ENCODE measurements around the gene TCERG1L. TPM values are rescaled to one million over a fixed set of nuclear protein-coding genes. Genes with fewer than 3 reads are reported as not detected.

TCERG1L gene
- total RNA-seq, 1 donor from 2014 or later = not detected

DNA sequence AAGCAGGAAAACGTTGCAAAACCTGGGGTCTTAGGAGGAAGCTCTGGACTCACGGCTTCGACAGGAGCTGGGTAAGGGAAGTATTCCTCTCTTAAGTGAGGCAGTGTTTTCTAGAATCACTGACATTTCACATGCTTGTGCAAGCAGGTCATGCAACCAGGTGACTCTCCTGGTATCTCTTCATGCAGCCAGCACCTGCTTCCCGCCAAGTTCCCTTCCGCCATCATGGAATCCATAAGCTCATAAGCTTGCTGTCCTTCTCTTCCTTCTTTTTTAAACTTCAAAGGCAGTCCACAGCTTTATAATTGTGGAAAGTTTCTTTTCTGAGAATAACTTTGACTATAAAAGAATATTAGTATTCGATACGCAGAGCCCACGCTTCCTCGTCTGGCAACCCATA, 256.1 kb downstream of the TCERG1L start:
- TF ChIP-seq, protein P1, sequence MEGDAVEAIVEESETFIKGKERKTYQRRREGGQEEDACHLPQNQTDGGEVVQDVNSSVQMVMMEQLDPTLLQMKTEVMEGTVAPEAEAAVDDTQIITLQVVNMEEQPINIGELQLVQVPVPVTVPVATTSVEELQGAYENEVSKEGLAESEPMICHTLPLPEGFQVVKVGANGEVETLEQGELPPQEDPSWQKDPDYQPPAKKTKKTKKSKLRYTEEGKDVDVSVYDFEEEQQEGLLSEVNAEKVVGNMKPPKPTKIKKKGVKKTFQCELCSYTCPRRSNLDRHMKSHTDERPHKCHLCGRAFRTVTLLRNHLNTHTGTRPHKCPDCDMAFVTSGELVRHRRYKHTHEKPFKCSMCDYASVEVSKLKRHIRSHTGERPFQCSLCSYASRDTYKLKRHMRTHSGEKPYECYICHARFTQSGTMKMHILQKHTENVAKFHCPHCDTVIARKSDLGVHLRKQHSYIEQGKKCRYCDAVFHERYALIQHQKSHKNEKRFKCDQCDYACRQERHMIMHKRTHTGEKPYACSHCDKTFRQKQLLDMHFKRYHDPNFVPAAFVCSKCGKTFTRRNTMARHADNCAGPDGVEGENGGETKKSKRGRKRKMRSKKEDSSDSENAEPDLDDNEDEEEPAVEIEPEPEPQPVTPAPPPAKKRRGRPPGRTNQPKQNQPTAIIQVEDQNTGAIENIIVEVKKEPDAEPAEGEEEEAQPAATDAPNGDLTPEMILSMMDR (IDR thresholded peaks at IDR 0.05) = no peak
- ATAC-seq = no peak

GRCh38 chr10:131053192-131053591, 258.3 kb downstream of the TCERG1L start:
- Histone ChIP-seq H3K27me3 (peaks cover 7% of the 10 kb centered on the region), H3K27ac (no peak overlapping the region), H3K36me3 (no peaks in the 10 kb centered on the region), H3K9me3 (no peaks in the 10 kb centered on the region), H3K4me3 (no peak overlapping the region), H3K4me1 (no peaks in the 10 kb centered on the region)
- DNase-seq = no peak
- TF ChIP-seq, protein P1 (IDR thresholded peaks at IDR 0.05) = no peak
- ATAC-seq = no peak
- intact Hi-C loops (cut with DNase I) = no loop called here

More for the DNA sequence above, 256.1 kb downstream of the TCERG1L start:
- Histone ChIP-seq H3K9me3 (no peaks in the 10 kb centered on the region), H3K4me1 (no peaks in the 10 kb centered on the region), H3K27me3 (no peaks in the 10 kb centered on the region), H3K4me3 (no peak overlapping the region), H3K36me3 (no peaks in the 10 kb centered on the region), H3K27ac (no peak overlapping the region)
- DNase-seq = no peak
- intact Hi-C loops (cut with DNase I) = no loop called here

DNA sequence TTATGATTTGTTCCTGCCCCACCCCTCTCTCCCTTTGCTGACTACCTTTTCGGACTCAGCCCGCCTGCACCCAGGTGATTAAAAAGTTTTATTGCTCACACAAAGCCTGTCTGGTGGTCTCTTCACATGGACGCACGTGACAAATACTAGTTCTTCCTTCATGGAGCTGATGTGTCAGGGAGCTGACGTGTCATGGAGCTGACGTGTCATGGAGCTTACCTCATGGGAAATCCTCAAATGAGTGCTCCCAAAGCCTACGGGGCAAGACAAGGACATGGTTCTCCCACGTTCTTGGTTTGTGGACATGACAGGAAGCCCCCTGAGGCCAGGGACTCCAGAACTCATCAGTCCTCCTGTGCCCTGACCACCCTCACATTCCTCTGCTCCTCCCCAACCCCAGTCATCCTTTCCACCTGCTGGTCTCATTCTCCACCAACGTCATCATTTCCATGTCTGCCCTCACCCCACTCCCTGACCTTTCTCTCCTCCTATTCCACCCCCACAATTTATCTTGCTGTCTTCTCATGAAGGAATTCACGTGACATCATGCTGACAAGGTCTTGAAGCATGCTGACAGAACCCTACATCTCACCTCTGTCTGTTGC, 261.3 kb downstream of the TCERG1L start:
- TF ChIP-seq, protein P1 (IDR thresholded peaks at IDR 0.05) = no peak
- Histone ChIP-seq H3K36me3 (no peaks in the 10 kb centered on the region), H3K4me1 (no peaks in the 10 kb centered on the region), H3K27ac (no peak overlapping the region), H3K27me3 (peaks cover 13% of the 10 kb centered on the region), H3K9me3 (no peaks in the 10 kb centered on the region), H3K4me3 (no peak overlapping the region)
- no peak for DNase-seq
- ATAC-seq = no peak
- intact Hi-C loops (cut with DNase I) = no loop called here

GRCh38 chr10:131049016-131049415, 262.5 kb downstream of the TCERG1L start:
- Histone ChIP-seq H3K4me3 (no peak overlapping the region), H3K4me1 (no peaks in the 10 kb centered on the region), H3K36me3 (no peaks in the 10 kb centered on the region), H3K9me3 (no peaks in the 10 kb centered on the region), H3K27ac (no peak overlapping the region), H3K27me3 (peaks cover 13% of the 10 kb centered on the region)
- intact Hi-C loops (cut with DNase I) = no loop called here
- no peak for DNase-seq
- ATAC-seq = no peak
- TF ChIP-seq, protein P1 (IDR thresholded peaks at IDR 0.05) = no peak

GRCh38 chr10:131048606-131049005, 262.9 kb downstream of the TCERG1L start:
- ATAC-seq = no peak
- Histone ChIP-seq H3K4me3 (no peak overlapping the region), H3K27ac (no peak overlapping the region), H3K27me3 (peaks cover 13% of the 10 kb centered on the region), H3K36me3 (no peaks in the 10 kb centered on the region), H3K9me3 (no peaks in the 10 kb centered on the region), H3K4me1 (no peaks in the 10 kb centered on the region)
- no peak for DNase-seq
- intact Hi-C loops (cut with DNase I) = no loop called here
- TF ChIP-seq, protein P1 (IDR thresholded peaks at IDR 0.05) = no peak

DNA sequence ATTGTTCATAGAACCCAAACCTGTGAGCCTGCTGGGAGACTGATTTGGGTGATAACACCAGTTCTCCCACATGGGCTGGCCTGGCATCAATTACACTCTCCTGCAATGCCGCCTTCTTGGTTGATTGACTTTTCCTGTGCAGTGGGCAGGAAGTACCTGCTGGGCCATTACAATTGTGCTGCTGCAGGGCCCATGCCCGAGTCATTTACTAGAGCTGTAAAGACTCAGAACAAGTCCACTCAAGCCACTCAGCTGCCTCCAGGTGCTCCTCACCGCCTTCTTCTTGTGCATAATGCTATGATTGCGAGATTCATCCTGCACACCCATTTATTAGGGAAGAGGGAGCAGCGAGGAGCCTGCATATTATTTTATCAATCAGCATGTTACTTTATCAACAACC, 264.0 kb downstream of the TCERG1L start:
- peaks cover 13% of the 10 kb centered on the region for H3K27me3 ChIP-seq
- ATAC-seq (no peak), DNase-seq (no peak)
- no peaks in the 10 kb centered on the region for H3K9me3 ChIP-seq
- H3K4me1 ChIP-seq = no peaks in the 10 kb centered on the region
- no peaks in the 10 kb centered on the region for H3K36me3 ChIP-seq
- TF ChIP-seq, protein P1 (IDR thresholded peaks at IDR 0.05) = no peak
- H3K4me3 ChIP-seq = no peak overlapping the region
- H3K27ac ChIP-seq = no peak overlapping the region
- intact Hi-C loops (cut with DNase I) = no loop called here

Data from upper lobe of right lung (tissue), 1 donor.